T-cell (primary cell): ENCODE results near the gene PARP3. TPM values are rescaled to one million over a fixed set of nuclear protein-coding genes. Genes with fewer than 3 reads are reported as not detected.

Experiments
- ATAC-seq, 4 experiments: fragments of 200-7000 bp in 3 of 4; fragments of 150-1000 bp in 1 of 4; cut with Tn5 transposase; replicated peaks in 1 of 4; 1 replicate in 3 of 4; 2 replicates in 1 of 4; pipeline ENCODE4 v1.10.0; 2021; ENCODE audit warnings: moderate library complexity in 3 of 4, mild to moderate bottlenecking in 2 of 4, moderate number of reproducible peaks in 1 of 4
- CTCF ChIA-PET, 2 donors: fragments of 300-600 bp; sonication (Branson Sonifier 250); formaldehyde crosslinking; loops; one replicate each; lab custom pipeline; 2022; ENCODE audit warnings: antibody characterized with exemption in 2 of 2; lab: Charles Lee
- POLR2A ChIA-PET, 2 donors: fragments of 300-600 bp; sonication (Branson Sonifier 250); formaldehyde crosslinking; loops; one replicate each; lab custom pipeline; 2022; ENCODE audit warnings: antibody characterized with exemption in 2 of 2; lab: Charles Lee
- DNase-seq, 35 experiments: peaks; one replicate each; pipeline versions ENCODE4 v3.0.0 to v3.0.0-alpha.2; 2013 to 2023
- H3K27ac ChIP-seq: one replicate; pipeline ENCODE4 v1.5.1; 2013; ENCODE audit warnings: low read length
- H3K27me3 ChIP-seq, 2 experiments: replicated peaks in 1 of 2; 1 replicate in 1 of 2; 2 replicates in 1 of 2; pipeline versions ENCODE4 v1.6.1 to v1.7.0; 2013; ENCODE audit warnings: low read length in 1 of 2, mixed read lengths in 1 of 2; ENCODE audit not compliant: control insufficient read depth in 2 of 2, insufficient read depth in 2 of 2; ENCODE audit errors: extremely low read depth in 1 of 2
- H3K36me3 ChIP-seq, 2 donors: 1 replicate in 1 of 2; 2 replicates in 1 of 2; pipeline versions ENCODE4 v1.6.1 to v1.7.0; 2013; ENCODE audit warnings: low read length in 1 of 2; ENCODE audit not compliant: control insufficient read depth in 2 of 2, insufficient read depth in 1 of 2; ENCODE audit errors: extremely low read depth in 1 of 2
- H3K4me1 ChIP-seq, 2 experiments: 1 replicate in 1 of 2; 2 replicates in 1 of 2; pipeline versions ENCODE4 v1.6.1 to v1.7.0; 2013; ENCODE audit warnings: low read length in 2 of 2, mixed read lengths in 1 of 2; ENCODE audit not compliant: insufficient read depth in 2 of 2, control insufficient read depth in 1 of 2; ENCODE audit errors: extremely low read depth in 1 of 2
- H3K4me3 ChIP-seq, 2 donors: 1 replicate in 1 of 2; 2 replicates in 1 of 2; pipeline versions ENCODE4 v1.5.1 to v1.7.0; 2013; ENCODE audit warnings: mild to moderate bottlenecking in 2 of 2, low read length in 1 of 2, moderate library complexity in 1 of 2; ENCODE audit not compliant: control insufficient read depth in 1 of 2; ENCODE audit errors: extremely low read depth in 1 of 2
- H3K9me3 ChIP-seq: 2 replicates; pipeline ENCODE4 v1.7.0; 2013
- H3K27ac Mint-ChIP-seq, 2 donors: one replicate each; pipeline ENCODE4 v1.8.0; 2020 to 2021; ENCODE audit warnings: mild to moderate bottlenecking in 2 of 2, mixed read lengths in 2 of 2
- H3K27me3 Mint-ChIP-seq, 2 donors: one replicate each; pipeline ENCODE4 v1.8.0; 2021 to 2022; ENCODE audit warnings: mixed read lengths in 2 of 2
- H3K36me3 Mint-ChIP-seq: one replicate; pipeline ENCODE4 v1.8.0; 2021; ENCODE audit warnings: mixed read lengths
- H3K4me1 Mint-ChIP-seq, 3 donors: one replicate each; pipeline ENCODE4 v1.8.0; 2020 to 2022; ENCODE audit warnings: mixed read lengths in 3 of 3, mild to moderate bottlenecking in 1 of 3
- H3K4me3 Mint-ChIP-seq, 3 donors: one replicate each; pipeline ENCODE4 v1.8.0; 2020 to 2022; ENCODE audit warnings: mild to moderate bottlenecking in 3 of 3, mixed read lengths in 3 of 3, moderate library complexity in 3 of 3
- H3K9me3 Mint-ChIP-seq, 3 donors: one replicate each; pipeline ENCODE4 v1.8.0; 2020 to 2022; ENCODE audit warnings: mixed read lengths in 3 of 3
- WGBS: methylation state at CpG from one replicate; pipeline ENCODE4 v1.1.5; 2013; ENCODE audit warnings: missing lambda C conversion rate; ENCODE audit not compliant: insufficient coverage; 5-methylcytosine and 5-hydroxymethylcytosine counted together
- total RNA-seq, 35 experiments: library from RNA in 6 of 35; stranded (reverse) in 6 of 35; fragments of 120-200 nt in 1 of 35; gene quantifications; one replicate each; pipeline versions ENCODE4 v1.2.1 to v1.2.4 and lab custom pipeline; 2013 to 2026

The PARP3 gene
- total RNA-seq, 5 donors from 2014 or later (not counting 1 experiment from before 2014, with no cell fraction given), result 8.7 to 16.3 (median 12.4) TPM

DNA sequence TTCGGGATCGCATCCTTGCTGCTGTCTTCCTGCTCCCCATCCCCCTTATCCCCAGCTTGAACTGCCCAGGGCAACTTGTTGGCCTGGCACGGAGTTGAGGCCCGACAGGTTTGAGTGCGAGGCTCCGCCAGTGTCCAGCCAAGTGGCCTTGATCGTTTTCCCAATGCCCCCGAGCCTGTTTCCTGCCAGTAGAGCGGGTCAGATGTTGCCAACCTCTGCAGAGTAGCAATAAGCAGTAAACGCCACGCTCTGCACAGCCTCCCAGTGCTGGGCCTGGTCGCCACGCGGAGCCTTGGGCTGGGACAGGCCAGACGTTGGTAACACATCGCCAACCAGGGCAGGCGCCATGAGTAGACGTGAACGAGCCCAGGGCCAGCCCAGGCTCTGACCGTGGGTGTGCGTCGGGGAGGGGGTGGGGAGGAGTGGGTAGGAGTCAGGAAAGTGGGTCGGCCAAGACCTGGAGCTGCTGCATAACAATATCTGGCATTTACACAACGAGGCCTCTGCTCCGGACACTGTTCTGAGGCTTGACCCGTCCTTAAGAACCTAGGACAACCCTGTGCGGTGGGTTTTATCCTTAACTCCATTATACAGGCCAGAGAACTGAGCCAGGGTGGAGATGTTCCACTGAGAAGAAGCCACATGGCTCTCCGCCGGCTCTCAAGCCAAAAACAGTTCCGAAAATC is 32.3 kb downstream of the PARP3 start:
- Histone ChIP-seq H3K27ac (peak overlapping the region; percentile 77), H3K4me3 (peak overlapping the region; percentile 84 to 99), H3K27me3 (no peaks in the 10 kb centered on the region), H3K36me3 (peaks cover 0 to 3% of the 10 kb centered on the region in 2 donors), H3K4me1 (peaks cover 12 to 56% of the 10 kb centered on the region in 2 experiments), H3K9me3 (no peaks in the 10 kb centered on the region)
- CTCF ChIA-PET, result interaction anchor here in 1 of 2 donors (0.7 to 1.7 kb wide), 6 partner anchors 7 to 82 kb away, joined by 3 to 16 read pairs (median 4); partner anchors contain the start of genes ACY1, DUSP7, RPL29 and RRP9
- Mint-ChIP-seq H3K27ac (peak overlapping the region; percentile 92 to 94), H3K4me1 (peaks cover 41 to 58% (median 44%) of the 10 kb centered on the region in 3 donors), H3K4me3 (peak overlapping the region; percentile 90 to 95 (median 94)), H3K36me3 (no peaks in the 10 kb centered on the region), H3K27me3 (no peaks in the 10 kb centered on the region), H3K9me3 (no peaks in the 10 kb centered on the region)
- DNase-seq (peak in 3 of 35 experiments; percentile 11 to 42 (median 16)), ATAC-seq (peak; percentile 9 to 19 (median 12))
- POLR2A ChIA-PET, result interaction anchor here in 1 of 2 donors (0.9 kb wide), 1 partner anchor 1464 kb away, joined by 8 read pairs; no protein-coding TSS in a partner anchor
- 21% methylated on average over 22 of the region's 30 CpGs for WGBS

DNA sequence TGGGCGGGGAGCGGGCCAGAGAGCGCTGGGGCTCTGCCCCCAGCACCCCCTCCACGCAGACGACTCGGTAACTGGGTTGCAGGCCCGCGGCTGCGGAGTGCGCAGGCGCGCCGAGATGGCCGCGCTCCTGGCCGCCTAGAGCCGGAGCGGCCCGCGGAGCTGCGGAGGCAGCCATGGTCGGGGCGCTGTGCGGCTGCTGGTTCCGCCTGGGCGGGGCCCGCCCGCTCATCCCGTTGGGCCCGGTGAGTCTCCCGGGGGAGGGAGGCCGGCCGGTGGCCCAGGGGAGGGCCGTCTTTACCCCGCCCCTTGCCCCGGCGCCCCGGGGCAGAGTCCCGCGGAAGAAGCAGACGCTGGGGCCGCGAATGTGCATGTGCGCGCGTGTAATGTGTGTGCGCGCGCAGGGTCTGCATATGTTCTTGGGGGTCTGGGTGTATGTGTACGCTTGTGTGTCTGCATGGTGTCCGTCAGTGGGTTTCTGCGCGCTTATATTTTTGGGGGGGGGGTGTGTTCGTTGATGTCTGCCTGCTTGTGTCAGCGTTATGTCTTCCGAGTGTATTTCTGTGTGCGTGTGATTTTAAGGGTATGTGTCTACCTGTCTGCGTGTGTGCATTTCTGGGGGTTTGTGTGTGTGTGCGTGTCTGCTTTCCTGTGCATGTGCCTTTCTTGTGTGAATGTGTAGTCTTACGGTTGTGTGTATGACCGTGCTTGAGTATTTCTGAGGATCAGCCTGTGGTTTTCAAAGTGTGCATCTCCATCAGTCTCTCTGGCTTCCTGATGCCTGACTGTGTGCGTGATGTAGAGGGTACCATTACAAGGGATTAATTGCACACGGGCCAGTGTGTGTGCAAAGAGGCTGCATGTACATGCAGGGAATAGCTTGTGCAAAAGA is 33.0 kb downstream of the PARP3 start, which contains the start of gene ABHD14A:
Gene ABHD14A (plus strand): TSS at position 102 of the 889 bp plus-strand sequence. CDS start 72 bp downstream, at position 174.
- H3K27me3 ChIP-seq, result no peaks in the 10 kb centered on the region
- under 1% methylated on average over 63 of the region's 63 CpGs for WGBS
- Mint-ChIP-seq H3K4me1 (peaks cover 40 to 58% (median 44%) of the 10 kb centered on the region in 3 donors), H3K9me3 (no peaks in the 10 kb centered on the region), H3K27ac (peak within 1 kb of the TSS; percentile 92 to 94), H3K4me3 (peak within 1 kb of the TSS; percentile 90 to 95 (median 94)), H3K36me3 (no peaks in the 10 kb centered on the region), H3K27me3 (no peaks in the 10 kb centered on the region)
- ChIA-PET CTCF (no interaction called here), POLR2A (no interaction called here)
- H3K4me3 ChIP-seq, result peak within 1 kb of the TSS; percentile 84 to 99
- H3K27ac ChIP-seq, result peak within 1 kb of the TSS; percentile 77
- H3K9me3 ChIP-seq, result no peaks in the 10 kb centered on the region
- peaks cover 12 to 50% of the 10 kb centered on the region in 2 experiments for H3K4me1 ChIP-seq
- ATAC-seq (peak; percentile 76 to 80 (median 78)), DNase-seq (peak; percentile 33 to 86 (median 61))
- peaks cover 0 to 3% of the 10 kb centered on the region in 2 donors for H3K36me3 ChIP-seq

DNA sequence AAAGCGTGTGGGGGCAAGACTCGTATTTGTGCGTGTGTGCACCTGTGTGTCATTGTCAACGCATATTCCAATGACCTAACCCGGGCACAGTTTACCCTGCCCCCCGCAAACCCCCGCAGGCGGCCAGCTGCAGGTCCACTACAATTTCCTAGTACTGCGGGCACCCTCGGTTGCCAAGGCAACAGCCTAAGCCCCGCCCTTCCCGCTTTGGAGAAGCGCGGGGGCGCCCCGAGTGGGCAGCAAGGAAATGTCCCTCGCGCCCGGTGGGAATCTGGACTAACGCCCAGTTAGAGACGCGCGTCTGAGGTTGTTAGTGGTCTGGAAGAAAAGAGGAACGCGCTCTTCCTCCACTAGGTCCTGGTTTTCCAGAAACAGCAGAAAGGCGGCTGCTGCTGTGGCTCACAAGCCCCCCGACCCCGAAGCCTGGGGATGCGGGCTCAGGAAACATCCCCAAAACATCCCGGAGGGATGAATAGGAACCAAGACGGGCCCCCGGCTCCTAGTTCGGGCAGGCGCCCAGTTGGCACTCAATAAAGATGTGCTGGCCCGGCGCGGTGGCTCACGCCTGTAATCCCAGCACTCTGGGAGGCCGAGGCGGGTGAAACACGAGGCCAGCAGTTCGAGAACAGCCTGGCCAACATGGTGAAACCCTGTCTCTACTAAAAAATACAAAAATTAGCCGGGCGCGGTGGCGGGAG is 33.8 kb downstream of the PARP3 start:
- H3K9me3 ChIP-seq, result no peaks in the 10 kb centered on the region
- Mint-ChIP-seq H3K4me3 (peak overlapping the region; percentile 81 to 94 (median 90)), H3K4me1 (peaks cover 38 to 53% (median 45%) of the 10 kb centered on the region in 3 donors), H3K36me3 (no peaks in the 10 kb centered on the region), H3K27ac (peak overlapping the region; percentile 85 to 90), H3K9me3 (no peaks in the 10 kb centered on the region), H3K27me3 (no peaks in the 10 kb centered on the region)
- ChIA-PET POLR2A (no interaction called here), CTCF (no interaction called here)
- peak overlapping the region; percentile 84 to 99 for H3K4me3 ChIP-seq
- peaks cover 2 to 4% of the 10 kb centered on the region in 2 donors for H3K36me3 ChIP-seq
- 49% methylated on average over 18 of the region's 46 CpGs for WGBS
- no peaks in the 10 kb centered on the region for H3K27me3 ChIP-seq
- peaks cover 12 to 53% of the 10 kb centered on the region in 2 experiments for H3K4me1 ChIP-seq
- peak in 7 of 35 experiments; percentile 17 to 48 (median 22) for DNase-seq
- peak overlapping the region; percentile 44 for H3K27ac ChIP-seq
- ATAC-seq, result no peak

GRCh38 chr3:51977446-51978142 is 35.4 kb downstream of the PARP3 start:
- ATAC-seq (peak in 3 of 4 experiments; percentile 13 to 51 (median 13)), DNase-seq (peak in 28 of 35 experiments; percentile 21 to 66 (median 40))
- POLR2A ChIA-PET, result interaction anchor here in 1 of 2 donors (0.5 kb wide), 1 partner anchor 611 kb away, joined by 3 read pairs; no protein-coding TSS in a partner anchor
- Mint-ChIP-seq H3K27me3 (no peaks in the 10 kb centered on the region), H3K27ac (peak overlapping the region; percentile 76 to 83), H3K36me3 (no peaks in the 10 kb centered on the region), H3K4me1 (peaks cover 47 to 64% (median 49%) of the 10 kb centered on the region in 3 donors), H3K4me3 (peak overlapping the region; percentile 59 to 94 (median 81)), H3K9me3 (no peaks in the 10 kb centered on the region)
- H3K27ac ChIP-seq, result peak overlapping the region; percentile 13
- WGBS, result 60% methylated on average over 3 of the region's 9 CpGs
- H3K4me1 ChIP-seq, result peaks cover 16 to 68% of the 10 kb centered on the region in 2 experiments
- H3K9me3 ChIP-seq, result no peaks in the 10 kb centered on the region
- H3K27me3 ChIP-seq, result no peaks in the 10 kb centered on the region
- no peak overlapping the region for H3K4me3 ChIP-seq
- CTCF ChIA-PET, result interaction anchor here in 1 of 2 donors (0.6 kb wide), 1 partner anchor 956 kb away, joined by 3 read pairs; no protein-coding TSS in a partner anchor
- H3K36me3 ChIP-seq, result peaks cover 2% of the 10 kb centered on the region in 2 donors

DNA sequence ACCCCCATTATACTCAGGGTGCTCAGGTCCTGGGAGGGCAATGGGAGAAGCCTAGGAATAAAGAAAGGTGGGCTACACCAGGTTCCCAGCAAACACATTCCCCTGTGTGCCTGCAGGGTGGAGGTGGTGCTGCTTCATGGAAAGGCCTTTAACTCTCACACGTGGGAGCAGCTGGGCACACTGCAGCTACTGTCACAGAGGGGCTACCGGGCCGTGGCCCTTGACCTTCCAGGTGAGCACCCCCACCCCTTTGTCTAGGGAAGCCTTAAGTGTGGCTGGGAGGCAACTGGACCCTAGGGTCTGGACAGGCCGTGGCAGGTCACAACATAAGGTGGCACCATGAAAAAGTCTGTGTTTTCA is 36.0 kb downstream of the PARP3 start:
- ATAC-seq, result no peak
- H3K9me3 Mint-ChIP-seq, result no peaks in the 10 kb centered on the region
- no peak overlapping the region for H3K27ac ChIP-seq
- no peaks in the 10 kb centered on the region for H3K36me3 Mint-ChIP-seq
- H3K4me3 Mint-ChIP-seq, result no peak overlapping the region
- CTCF ChIA-PET, result no interaction called here
- 92% methylated on average over 3 of the region's 4 CpGs for WGBS
- H3K27me3 Mint-ChIP-seq, result no peaks in the 10 kb centered on the region
- peaks cover 16 to 67% of the 10 kb centered on the region in 2 experiments for H3K4me1 ChIP-seq
- H3K27ac Mint-ChIP-seq, result peak overlapping the region in 1 of 2 donors; percentile 52
- H3K4me1 Mint-ChIP-seq, result peaks cover 50 to 68% (median 52%) of the 10 kb centered on the region in 3 donors
- no peak for DNase-seq
- H3K9me3 ChIP-seq, result no peaks in the 10 kb centered on the region
- no peaks in the 10 kb centered on the region for H3K27me3 ChIP-seq
- H3K4me3 ChIP-seq, result no peak overlapping the region
- H3K36me3 ChIP-seq, result peaks cover 2% of the 10 kb centered on the region in 2 donors
- POLR2A ChIA-PET, result interaction anchor here in 1 of 2 donors (0.5 kb wide), 1 partner anchor 610 kb away, joined by 3 read pairs; no protein-coding TSS in a partner anchor
